Left ventricle myocardium inferior (tissue), 1 donor: ENCODE measurements around the gene GPC6. TPM values are rescaled to one million over a fixed set of nuclear protein-coding genes. Genes with fewer than 3 reads are reported as not detected.

Source experiments
- DNase-seq: peaks from one replicate; pipeline ENCODE4 v3.0.0-alpha.2; 2020
- H3K27ac ChIP-seq: fragments of 200-600 bp; replicated peaks from 2 replicates; pipeline ENCODE4 v1.8.0; 2021
- H3K27me3 ChIP-seq: fragments of 200-600 bp; 2 replicates; pipeline ENCODE4 v1.8.0; 2021; ENCODE audit warnings: low read depth
- H3K36me3 ChIP-seq: fragments of 200-600 bp; 2 replicates; pipeline ENCODE4 v1.8.0; 2021
- H3K4me1 ChIP-seq: fragments of 200-600 bp; 2 replicates; pipeline ENCODE4 v1.8.0; 2021
- H3K4me3 ChIP-seq: fragments of 200-600 bp; 2 replicates; pipeline ENCODE4 v1.8.0; 2021; ENCODE audit warnings: mild to moderate bottlenecking, moderate library complexity
- H3K9me3 ChIP-seq: fragments of 200-600 bp; replicated peaks from 2 replicates; pipeline ENCODE4 v1.8.0; 2021
- intact Hi-C: fragments of 100-400 bp; cut with micrococcal nuclease; formaldehyde crosslinking; loops from one replicate; pipeline ENCODE4 v1.11.0; 2022
- total RNA-seq: library from RNA; stranded (reverse); fragmentation: NEBNext Ultra II Directional; extraction: Animal tissue kit (Norgen Biotek cat#: 25700); gene quantifications from one replicate; pipeline ENCODE4 v1.2.1, GENCODE V29; 2021
- TF ChIP-seq, protein P1 (sequence below): fragments of 200-600 bp; IDR thresholded peaks from 2 replicates; pipeline ENCODE4 v1.8.0; 2021; ENCODE audit warnings: antibody characterized with exemption, mild to moderate bottlenecking, borderline replicate concordance
- donor health status: DM: no; HTN: yes; CAD: no; lungs with severe emphysema.

The GPC6 gene
- total RNA-seq, 1 donor from 2014 or later, result 1.8 TPM

DNA sequence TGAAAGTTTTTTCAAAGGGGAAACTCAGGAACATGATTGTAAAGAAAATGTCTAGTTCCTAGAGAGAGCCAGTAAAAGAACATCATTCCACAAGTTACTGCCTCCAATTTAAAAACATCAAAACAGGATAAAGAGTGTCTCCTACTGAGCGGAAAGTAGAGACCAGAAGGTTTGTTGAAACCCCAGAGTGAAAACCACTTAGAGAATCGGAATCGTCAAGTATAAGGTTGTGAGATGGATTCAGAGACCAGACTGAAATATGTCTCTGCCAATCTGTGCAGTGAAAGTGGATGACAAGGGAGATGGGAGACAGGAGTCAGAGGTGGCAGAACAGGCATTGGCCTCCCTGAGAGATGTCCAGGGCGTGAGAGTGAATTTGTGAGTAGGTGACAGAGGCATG is 133.4 kb downstream of the GPC6 start:
- no peak for DNase-seq
- intact Hi-C loops, result no loop called here
- H3K4me1 ChIP-seq, result no peaks in the 10 kb centered on the region
- no peaks in the 10 kb centered on the region for H3K36me3 ChIP-seq
- H3K27ac ChIP-seq, result no peak overlapping the region
- H3K9me3 ChIP-seq, result peaks cover 4% of the 10 kb centered on the region
- no peak overlapping the region for H3K4me3 ChIP-seq
- TF ChIP-seq, protein P1, sequence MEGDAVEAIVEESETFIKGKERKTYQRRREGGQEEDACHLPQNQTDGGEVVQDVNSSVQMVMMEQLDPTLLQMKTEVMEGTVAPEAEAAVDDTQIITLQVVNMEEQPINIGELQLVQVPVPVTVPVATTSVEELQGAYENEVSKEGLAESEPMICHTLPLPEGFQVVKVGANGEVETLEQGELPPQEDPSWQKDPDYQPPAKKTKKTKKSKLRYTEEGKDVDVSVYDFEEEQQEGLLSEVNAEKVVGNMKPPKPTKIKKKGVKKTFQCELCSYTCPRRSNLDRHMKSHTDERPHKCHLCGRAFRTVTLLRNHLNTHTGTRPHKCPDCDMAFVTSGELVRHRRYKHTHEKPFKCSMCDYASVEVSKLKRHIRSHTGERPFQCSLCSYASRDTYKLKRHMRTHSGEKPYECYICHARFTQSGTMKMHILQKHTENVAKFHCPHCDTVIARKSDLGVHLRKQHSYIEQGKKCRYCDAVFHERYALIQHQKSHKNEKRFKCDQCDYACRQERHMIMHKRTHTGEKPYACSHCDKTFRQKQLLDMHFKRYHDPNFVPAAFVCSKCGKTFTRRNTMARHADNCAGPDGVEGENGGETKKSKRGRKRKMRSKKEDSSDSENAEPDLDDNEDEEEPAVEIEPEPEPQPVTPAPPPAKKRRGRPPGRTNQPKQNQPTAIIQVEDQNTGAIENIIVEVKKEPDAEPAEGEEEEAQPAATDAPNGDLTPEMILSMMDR, result no peak
- no peaks in the 10 kb centered on the region for H3K27me3 ChIP-seq

DNA sequence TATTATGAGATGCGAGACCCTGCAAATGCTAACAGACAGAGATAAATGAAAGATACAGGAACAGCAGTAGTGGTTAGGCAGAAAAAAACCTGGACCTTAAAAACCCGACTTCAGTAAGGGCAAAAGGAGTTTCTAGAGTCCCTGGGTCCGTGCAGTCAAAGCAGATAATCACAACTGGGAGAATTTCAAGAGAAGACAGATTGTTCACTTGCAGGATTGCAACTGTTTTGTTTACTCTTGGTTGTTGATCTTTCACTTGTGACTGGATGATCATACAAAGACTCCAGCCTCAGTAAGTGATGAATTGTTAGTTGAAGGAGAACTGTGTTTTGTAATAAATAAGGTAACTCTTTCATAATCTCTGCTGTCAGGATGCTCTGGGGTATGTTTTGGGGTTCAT is 135.1 kb downstream of the GPC6 start:
- no peak for DNase-seq
- TF ChIP-seq, protein P1, result no peak

DNA sequence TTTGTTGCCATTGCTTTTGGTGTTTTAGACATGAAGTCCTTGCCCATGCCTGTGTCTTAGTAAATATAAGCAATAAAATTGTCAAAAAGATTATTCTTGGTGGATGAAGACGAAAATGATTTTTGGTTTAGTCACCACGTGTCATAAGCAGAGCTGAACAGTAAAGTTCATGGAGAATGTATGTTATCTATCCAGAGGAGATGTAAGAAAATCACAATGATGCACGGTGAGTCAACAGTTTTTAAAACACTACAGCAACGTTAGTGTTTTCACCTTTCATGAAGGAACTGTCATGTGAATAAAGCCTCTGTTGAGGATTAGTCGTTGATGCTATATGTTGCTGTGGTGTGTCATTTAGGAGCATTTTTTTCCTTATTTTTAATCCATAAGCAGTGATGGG is 137.6 kb downstream of the GPC6 start:
- intact Hi-C loops, result no loop called here
- no peaks in the 10 kb centered on the region for H3K4me1 ChIP-seq
- DNase-seq, result no peak
- no peaks in the 10 kb centered on the region for H3K27me3 ChIP-seq
- TF ChIP-seq, protein P1, result no peak
- H3K4me3 ChIP-seq, result no peak overlapping the region
- H3K27ac ChIP-seq, result no peak overlapping the region
- no peaks in the 10 kb centered on the region for H3K36me3 ChIP-seq
- H3K9me3 ChIP-seq, result peaks cover 4% of the 10 kb centered on the region

More for the DNA sequence above, 135.1 kb downstream of the GPC6 start:
- Histone ChIP-seq H3K9me3 (peaks cover 4% of the 10 kb centered on the region), H3K4me1 (no peaks in the 10 kb centered on the region), H3K27ac (no peak overlapping the region), H3K36me3 (no peaks in the 10 kb centered on the region), H3K27me3 (no peaks in the 10 kb centered on the region), H3K4me3 (no peak overlapping the region)
- intact Hi-C loops, result no loop called here

DNA sequence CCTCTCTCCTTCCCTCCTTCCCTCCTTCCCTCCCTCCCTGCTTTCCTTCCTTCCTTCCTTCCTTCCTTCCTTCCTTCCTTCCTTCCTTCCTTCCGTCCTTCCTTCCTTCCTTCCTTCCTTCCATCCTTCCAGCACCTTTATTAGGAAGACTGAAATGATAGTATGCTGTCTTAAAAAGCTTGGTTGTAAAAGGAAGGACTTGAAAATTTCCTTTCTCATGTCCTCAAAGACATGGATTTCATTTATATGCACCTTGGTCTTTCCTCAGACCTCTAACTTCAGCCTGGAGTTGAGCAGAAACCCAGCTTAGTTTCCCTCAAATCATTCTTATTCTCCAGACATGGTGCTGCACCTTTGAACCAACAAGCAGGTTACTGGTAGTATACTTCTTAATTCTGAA is 141.7 kb downstream of the GPC6 start:
- H3K27me3 ChIP-seq, result no peaks in the 10 kb centered on the region
- intact Hi-C loops, result no loop called here
- no peak overlapping the region for H3K27ac ChIP-seq
- H3K4me3 ChIP-seq, result no peak overlapping the region
- H3K4me1 ChIP-seq, result no peaks in the 10 kb centered on the region
- no peaks in the 10 kb centered on the region for H3K36me3 ChIP-seq
- DNase-seq, result no peak
- TF ChIP-seq, protein P1, result no peak
- peaks cover 4% of the 10 kb centered on the region for H3K9me3 ChIP-seq

DNA sequence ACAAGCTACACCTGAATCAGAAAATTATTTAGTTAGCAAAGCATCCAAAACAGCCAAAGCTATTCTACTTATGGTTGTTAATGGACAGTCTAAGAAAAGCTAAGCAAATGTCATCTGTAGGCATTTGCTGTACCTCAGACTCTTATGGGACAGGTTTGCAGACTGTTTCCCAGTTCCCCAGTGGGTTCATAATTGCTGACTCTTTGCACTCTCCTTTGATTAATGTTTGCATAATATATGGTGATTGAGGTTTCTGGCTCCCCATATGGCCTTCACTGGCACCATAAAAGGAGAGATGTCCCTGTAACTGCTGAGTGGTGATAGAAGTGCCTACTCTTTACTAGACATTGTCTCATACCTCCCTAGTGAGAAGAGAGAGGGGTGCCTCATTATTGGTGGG is 142.1 kb downstream of the GPC6 start:
- no peak overlapping the region for H3K27ac ChIP-seq
- H3K36me3 ChIP-seq, result no peaks in the 10 kb centered on the region
- no peak overlapping the region for H3K4me3 ChIP-seq
- intact Hi-C loops, result no loop called here
- H3K27me3 ChIP-seq, result no peaks in the 10 kb centered on the region
- DNase-seq, result no peak
- H3K4me1 ChIP-seq, result no peaks in the 10 kb centered on the region
- TF ChIP-seq, protein P1, result no peak
- H3K9me3 ChIP-seq, result peaks cover 4% of the 10 kb centered on the region

DNA sequence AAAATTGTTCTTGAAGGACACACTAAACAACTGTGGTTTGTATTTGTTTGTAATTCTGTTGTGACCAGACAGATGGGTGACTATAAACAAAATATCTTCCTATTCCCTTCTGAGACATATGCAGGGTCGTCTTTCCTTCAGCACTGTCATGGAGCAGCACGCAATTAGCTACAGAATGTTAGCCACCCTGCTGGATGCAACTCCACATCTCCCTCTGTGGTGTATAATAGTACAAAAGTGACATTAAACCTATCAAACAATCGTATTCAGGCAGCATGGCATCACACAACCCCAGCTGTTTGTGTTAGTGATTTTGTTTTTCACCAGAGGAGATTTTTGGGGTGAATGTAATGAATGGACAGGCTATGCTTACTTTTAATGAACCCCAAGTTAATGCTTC is 146.2 kb downstream of the GPC6 start:
- no peak for DNase-seq
- TF ChIP-seq, protein P1, result no peak
- intact Hi-C loops, result no loop called here
- H3K4me1 ChIP-seq, result no peaks in the 10 kb centered on the region
- H3K9me3 ChIP-seq, result no peaks in the 10 kb centered on the region
- no peaks in the 10 kb centered on the region for H3K36me3 ChIP-seq
- H3K27ac ChIP-seq, result no peak overlapping the region
- H3K27me3 ChIP-seq, result no peaks in the 10 kb centered on the region
- H3K4me3 ChIP-seq, result no peak overlapping the region
